Measurements from ENCODE around the gene MAGI2.

- TF ChIP-seq EZH2 (IDR thresholded peaks at IDR 0.05; ENCODE audit: borderline replicate concordance, low read length) (no peak), CTCF (conservative IDR thresholded peaks at IDR 0.05 in 1 of 2, IDR thresholded peaks at IDR 0.05 in 1 of 2; ENCODE audit: extremely low read depth in 1 of 2, insufficient read depth in 1 of 2, low read depth in 1 of 2, low read length in 2 of 2) (no peak)
Observed at GRCh38 chr7:78542541-78542940, 910.9 kb downstream of the MAGI2 start.
